Effector memory CD4-positive, alpha-beta T cell (primary cell): ENCODE data around the gene GPC6.

ENCODE experiments used
- DNase-seq, 3 donors: peaks; one replicate each; pipeline ENCODE4 v3.0.0-alpha.2; 2020
- H3K27ac ChIP-seq: 2 replicates; pipeline ENCODE4 v1.7.0; 2013; ENCODE audit warnings: mild to moderate bottlenecking, low read length, moderate library complexity; ENCODE audit not compliant: insufficient read depth, poor library complexity, severe bottlenecking
- H3K27me3 ChIP-seq: replicated peaks from 2 replicates; pipeline ENCODE4 v1.7.0; 2013; ENCODE audit warnings: mild to moderate bottlenecking, low read length; ENCODE audit not compliant: insufficient read depth, control insufficient read depth, poor library complexity, severe bottlenecking
- H3K36me3 ChIP-seq: 2 replicates; pipeline ENCODE4 v1.7.0; 2013; ENCODE audit warnings: mild to moderate bottlenecking, low read length, moderate library complexity; ENCODE audit not compliant: control insufficient read depth, insufficient read depth
- H3K4me1 ChIP-seq: 2 replicates; pipeline ENCODE4 v1.7.0; 2013; ENCODE audit warnings: low read length, mild to moderate bottlenecking; ENCODE audit not compliant: control insufficient read depth, insufficient read depth, poor library complexity, severe bottlenecking
- H3K4me3 ChIP-seq: 2 replicates; pipeline ENCODE4 v1.7.0; 2013; ENCODE audit warnings: low read length, low read depth, mild to moderate bottlenecking; ENCODE audit not compliant: insufficient read depth, poor library complexity, severe bottlenecking
- H3K9me3 ChIP-seq: 2 replicates; pipeline ENCODE4 v1.7.0; 2013; ENCODE audit warnings: mild to moderate bottlenecking, low read length, moderate library complexity; ENCODE audit not compliant: control insufficient read depth

GPC6 gene

GRCh38 chr13:94139393-94139995, 912.9 kb downstream of the GPC6 start:
- Histone ChIP-seq H3K36me3 (no peaks in the 10 kb centered on the region), H3K4me3 (no peak overlapping the region), H3K27me3 (no peaks in the 10 kb centered on the region), H3K4me1 (no peaks in the 10 kb centered on the region), H3K9me3 (no peaks in the 10 kb centered on the region), H3K27ac (no peak overlapping the region)
- DNase-seq, result no peak

- Histone ChIP-seq H3K4me1 (no peaks in the 10 kb centered on the region), H3K27ac (no peak overlapping the region), H3K4me3 (no peak overlapping the region), H3K9me3 (no peaks in the 10 kb centered on the region), H3K27me3 (no peaks in the 10 kb centered on the region), H3K36me3 (no peaks in the 10 kb centered on the region)
- DNase-seq, result no peak
Measured at GRCh38 chr13:94140027-94140426, 913.4 kb downstream of the GPC6 start.

DNA sequence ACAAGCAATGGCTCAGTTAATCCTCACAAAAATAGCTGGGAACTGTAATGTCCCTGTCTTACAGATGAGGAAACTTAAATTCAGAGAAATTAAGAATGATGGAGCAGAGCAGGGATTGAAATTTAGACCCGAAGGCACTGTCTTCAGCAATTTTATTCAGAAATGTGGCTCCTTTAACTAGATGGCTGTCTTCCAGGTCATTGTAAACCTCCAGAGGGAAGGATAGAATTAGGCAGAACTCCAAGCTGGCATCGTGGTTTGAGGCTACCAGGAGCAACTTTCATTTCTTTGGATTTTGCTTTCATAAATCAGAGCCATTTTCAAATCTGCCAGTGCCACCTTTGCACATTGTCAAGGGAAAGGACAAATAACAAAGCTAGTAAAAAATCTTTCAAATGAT, 913.9 kb downstream of the GPC6 start:
- Histone ChIP-seq H3K27ac (no peak overlapping the region), H3K4me3 (no peak overlapping the region), H3K27me3 (no peaks in the 10 kb centered on the region), H3K36me3 (no peaks in the 10 kb centered on the region), H3K9me3 (no peaks in the 10 kb centered on the region), H3K4me1 (no peaks in the 10 kb centered on the region)
- no peak for DNase-seq

- H3K27ac ChIP-seq, result no peak overlapping the region
- H3K4me3 ChIP-seq, result no peak overlapping the region
- H3K27me3 ChIP-seq, result no peaks in the 10 kb centered on the region
- DNase-seq, result no peak
- H3K4me1 ChIP-seq, result no peaks in the 10 kb centered on the region
- H3K9me3 ChIP-seq, result no peaks in the 10 kb centered on the region
- no peaks in the 10 kb centered on the region for H3K36me3 ChIP-seq
Measured at GRCh38 chr13:94143624-94144350, 917.2 kb downstream of the GPC6 start.

- Histone ChIP-seq H3K27me3 (no peaks in the 10 kb centered on the region), H3K9me3 (no peaks in the 10 kb centered on the region), H3K27ac (no peak overlapping the region), H3K4me3 (no peak overlapping the region), H3K4me1 (no peaks in the 10 kb centered on the region), H3K36me3 (no peaks in the 10 kb centered on the region)
- DNase-seq, result no peak
Measured at GRCh38 chr13:94145966-94146365, 919.4 kb downstream of the GPC6 start.

DNA sequence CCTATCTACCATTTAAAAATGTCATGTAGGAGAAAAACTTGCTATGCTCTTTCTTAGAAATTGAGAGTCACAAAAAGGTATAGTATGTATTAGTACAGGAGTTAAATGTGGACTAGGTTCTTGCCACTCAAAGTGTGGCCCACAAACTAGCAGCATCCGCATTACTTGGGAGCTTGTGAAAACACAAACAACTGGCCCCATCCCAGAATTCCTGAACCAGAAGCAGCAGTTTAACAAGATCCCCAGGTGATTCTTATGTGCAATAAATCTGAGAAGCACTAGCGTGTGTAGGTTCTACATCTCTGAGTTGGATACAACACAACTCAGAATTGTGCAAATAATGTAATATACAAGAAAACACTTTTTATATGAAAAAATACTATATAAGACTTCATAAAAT, 927.0 kb downstream of the GPC6 start:
- Histone ChIP-seq H3K9me3 (no peaks in the 10 kb centered on the region), H3K27ac (no peak overlapping the region), H3K4me3 (no peak overlapping the region), H3K27me3 (no peaks in the 10 kb centered on the region), H3K4me1 (no peaks in the 10 kb centered on the region), H3K36me3 (no peaks in the 10 kb centered on the region)
- DNase-seq, result no peak

DNA sequence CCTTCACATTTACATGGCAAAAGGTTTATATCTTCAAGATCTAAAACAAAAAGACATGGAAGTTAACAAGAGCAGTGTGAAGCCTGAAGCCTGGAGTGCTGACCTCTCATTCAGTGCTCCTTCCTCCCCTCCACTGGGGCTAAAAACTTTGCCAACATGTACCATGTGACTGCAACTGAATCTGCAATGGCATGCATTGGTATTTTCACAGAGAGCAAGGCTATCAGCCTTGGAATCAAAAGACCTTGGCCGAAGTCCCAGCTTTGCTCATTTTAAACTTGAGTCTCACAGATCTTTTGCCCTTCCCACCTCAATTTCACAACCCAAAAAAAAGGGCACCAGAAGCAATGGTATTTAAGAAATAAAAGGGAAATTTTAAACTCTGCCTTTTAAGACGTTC, 927.8 kb downstream of the GPC6 start:
- Histone ChIP-seq H3K9me3 (no peaks in the 10 kb centered on the region), H3K27ac (no peak overlapping the region), H3K27me3 (no peaks in the 10 kb centered on the region), H3K4me3 (no peak overlapping the region), H3K36me3 (no peaks in the 10 kb centered on the region), H3K4me1 (no peaks in the 10 kb centered on the region)
- DNase-seq, result no peak

GRCh38 chr13:94157705-94158218, 931.2 kb downstream of the GPC6 start:
- no peaks in the 10 kb centered on the region for H3K9me3 ChIP-seq
- no peak for DNase-seq
- no peaks in the 10 kb centered on the region for H3K36me3 ChIP-seq
- no peak overlapping the region for H3K4me3 ChIP-seq
- no peak overlapping the region for H3K27ac ChIP-seq
- H3K27me3 ChIP-seq, result no peaks in the 10 kb centered on the region
- H3K4me1 ChIP-seq, result no peaks in the 10 kb centered on the region

- Histone ChIP-seq H3K27ac (no peak overlapping the region), H3K27me3 (no peaks in the 10 kb centered on the region)
- no peak for DNase-seq
Measured at GRCh38 chr13:94160875-94161274, 934.3 kb downstream of the GPC6 start.

DNA sequence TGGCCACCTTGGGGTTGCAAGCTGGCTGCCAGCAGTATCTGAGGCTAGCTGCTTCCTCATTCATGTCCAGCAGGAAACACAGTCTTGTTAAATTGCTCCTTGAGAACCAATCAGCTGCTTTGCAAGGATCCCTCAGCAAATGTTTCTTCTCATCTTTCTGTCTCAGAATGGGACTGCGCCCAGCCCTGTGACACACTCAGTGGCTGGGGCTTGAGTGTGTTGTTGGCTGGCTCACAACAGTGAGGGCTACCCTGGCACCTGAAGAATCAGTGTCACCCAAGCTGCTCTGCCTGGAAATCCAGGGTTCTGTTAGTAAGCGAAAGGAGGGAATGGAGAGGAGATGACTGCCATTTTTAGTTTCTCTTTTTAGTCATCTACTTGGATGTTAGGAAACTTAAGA, 935.7 kb downstream of the GPC6 start:
- H3K27me3 ChIP-seq, result no peaks in the 10 kb centered on the region
- H3K9me3 ChIP-seq, result no peaks in the 10 kb centered on the region
- no peak for DNase-seq

More at GRCh38 chr13:94160875-94161274, 934.3 kb downstream of the GPC6 start:
- Histone ChIP-seq H3K4me1 (no peaks in the 10 kb centered on the region), H3K4me3 (no peak overlapping the region), H3K36me3 (no peaks in the 10 kb centered on the region), H3K9me3 (no peaks in the 10 kb centered on the region)

More for the DNA sequence above, 935.7 kb downstream of the GPC6 start:
- no peak overlapping the region for H3K27ac ChIP-seq
- no peaks in the 10 kb centered on the region for H3K36me3 ChIP-seq
- no peak overlapping the region for H3K4me3 ChIP-seq
- H3K4me1 ChIP-seq, result no peaks in the 10 kb centered on the region
